ENCODE data around the gene AQP7. TPM values are rescaled to one million over a fixed set of nuclear protein-coding genes. Genes with fewer than 3 reads are reported as not detected.

The AQP7 gene
- total RNA-seq, 1 experiment from 2014 or later = not detected

DNA sequence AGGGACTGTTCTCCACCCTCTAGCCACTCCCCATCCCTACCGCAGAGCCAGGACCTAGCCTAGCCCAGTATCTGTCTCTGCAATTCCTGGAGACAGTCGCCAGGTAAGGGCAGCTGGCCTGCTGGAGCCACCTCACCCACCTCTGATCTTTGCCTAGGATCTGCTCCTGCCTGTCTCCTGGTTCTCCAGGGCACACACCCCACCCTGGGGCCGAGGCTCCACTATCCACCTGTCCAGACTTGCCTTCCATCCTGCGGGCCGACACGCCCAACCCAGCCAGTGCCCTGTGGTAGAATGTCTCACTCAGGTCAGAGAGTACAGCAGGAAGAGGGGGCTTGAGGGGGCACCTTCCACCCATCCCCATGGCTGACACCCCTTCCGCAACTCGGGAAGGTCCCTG, 15.7 kb upstream of the AQP7 start:
- no peak overlapping the region for H3K27ac Mint-ChIP-seq (ENCODE audit: low read depth, unreplicated experiment)
- no peaks in the 10 kb centered on the region for H3K27me3 Mint-ChIP-seq (ENCODE audit: insufficient read depth, unreplicated experiment)
- no peak overlapping the region for H3K4me3 Mint-ChIP-seq (ENCODE audit: unreplicated experiment)
- intact Hi-C loops (cut with micrococcal nuclease) = no loop called here
- peak; percentile 79 for DNase-seq (ENCODE audit: unreplicated experiment)
- no peak for TF ChIP-seq CTCF (IDR thresholded peaks at IDR 0.05; ENCODE audit: unreplicated experiment)
- peaks cover 34% of the 10 kb centered on the region for H3K4me1 Mint-ChIP-seq (ENCODE audit: insufficient read depth, unreplicated experiment)
- no TSS peak for BruUV-seq (replicated peaks)
- H3K36me3 Mint-ChIP-seq (ENCODE audit: insufficient read depth, unreplicated experiment) = no peaks in the 10 kb centered on the region
- CTCF ChIA-PET = interaction anchor here (0.9 to 6.1 kb wide), 5 partner anchors 14 to 54 kb away, joined by 3 to 50 read pairs (median 23); no protein-coding TSS in a partner anchor
- POLR2A ChIA-PET = interaction anchor here (0.6 to 1.8 kb wide), 4 partner anchors 30 to 440 kb away, joined by 3 to 7 read pairs (median 4); partner anchors contain the start of gene NOL6
- no peaks in the 10 kb centered on the region for H3K9me3 Mint-ChIP-seq (ENCODE audit: unreplicated experiment)

GRCh38 chr9:33416996-33417395, 14.6 kb upstream of the AQP7 start:
- intact Hi-C loops (cut with micrococcal nuclease) = no loop called here
- Mint-ChIP-seq H3K9me3 (ENCODE audit: unreplicated experiment) (no peaks in the 10 kb centered on the region), H3K27ac (ENCODE audit: low read depth, unreplicated experiment) (no peak overlapping the region), H3K4me1 (ENCODE audit: insufficient read depth, unreplicated experiment) (peaks cover 34% of the 10 kb centered on the region), H3K27me3 (ENCODE audit: insufficient read depth, unreplicated experiment) (no peaks in the 10 kb centered on the region), H3K36me3 (ENCODE audit: insufficient read depth, unreplicated experiment) (no peaks in the 10 kb centered on the region), H3K4me3 (ENCODE audit: unreplicated experiment) (no peak overlapping the region)
- no peak for DNase-seq (ENCODE audit: unreplicated experiment)
- no TSS peak for BruUV-seq (replicated peaks)
- no peak for TF ChIP-seq CTCF (IDR thresholded peaks at IDR 0.05; ENCODE audit: unreplicated experiment)
- CTCF ChIA-PET = interaction anchor here (0.6 to 6.1 kb wide), 10 partner anchors 13 to 154 kb away, joined by 3 to 50 read pairs (median 12); no protein-coding TSS in a partner anchor
- POLR2A ChIA-PET = interaction anchor here (1.2 to 1.8 kb wide), 2 partner anchors 37 to 57 kb away, joined by 3 to 7 read pairs; partner anchors contain the start of gene NOL6

DNA sequence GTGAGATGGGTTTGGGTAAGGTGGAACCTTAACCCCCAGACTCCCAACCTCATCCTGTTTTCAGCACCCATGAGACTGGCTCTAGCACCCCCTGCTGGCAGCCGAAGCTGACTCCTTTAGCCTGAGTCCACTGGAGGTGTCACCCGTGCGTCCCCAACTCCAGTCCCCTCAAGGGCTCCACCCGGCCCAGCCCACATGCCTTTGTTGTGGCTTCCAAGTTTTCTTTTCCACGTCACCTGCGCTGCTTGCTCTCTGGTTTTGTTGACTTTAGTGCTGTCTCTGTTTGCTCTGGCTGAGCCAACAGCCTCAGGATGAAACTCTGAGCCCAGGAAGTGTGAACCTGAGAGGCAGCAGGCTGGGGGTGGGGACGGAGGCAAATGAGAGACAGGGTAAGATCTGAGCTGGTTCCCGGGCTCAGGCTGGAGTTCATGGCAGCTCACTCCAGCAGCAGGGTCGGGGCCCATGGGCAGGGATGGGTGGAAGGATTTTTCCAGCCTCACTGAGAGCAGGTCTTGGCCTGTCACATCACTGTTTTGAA, 13.2 kb upstream of the AQP7 start:
- no peaks in the 10 kb centered on the region for H3K9me3 Mint-ChIP-seq (ENCODE audit: unreplicated experiment)
- peak overlapping the region; percentile 36 for H3K27ac Mint-ChIP-seq (ENCODE audit: low read depth, unreplicated experiment)
- no peak overlapping the region for H3K4me3 Mint-ChIP-seq (ENCODE audit: unreplicated experiment)
- no TSS peak for BruUV-seq (replicated peaks)
- POLR2A ChIA-PET = interaction anchor here (0.6 to 1.4 kb wide), 9 partner anchors 9 to 125 kb away, joined by 3 to 5 read pairs (median 3); partner anchors contain the start of gene NFX1
- H3K36me3 Mint-ChIP-seq (ENCODE audit: insufficient read depth, unreplicated experiment) = no peaks in the 10 kb centered on the region
- H3K27me3 Mint-ChIP-seq (ENCODE audit: insufficient read depth, unreplicated experiment) = no peaks in the 10 kb centered on the region
- peak; percentile 57 for TF ChIP-seq CTCF (IDR thresholded peaks at IDR 0.05; ENCODE audit: unreplicated experiment)
- intact Hi-C loops (cut with micrococcal nuclease) = no loop called here
- H3K4me1 Mint-ChIP-seq (ENCODE audit: insufficient read depth, unreplicated experiment) = peaks cover 34% of the 10 kb centered on the region
- DNase-seq (ENCODE audit: unreplicated experiment) = peak; percentile 82
- CTCF ChIA-PET = interaction anchor here (0.6 to 6.1 kb wide), 17 partner anchors 11 to 356 kb away, joined by 3 to 50 read pairs (median 4); no protein-coding TSS in a partner anchor

GRCh38 chr9:33414889-33415500, 12.6 kb upstream of the AQP7 start:
- ChIA-PET POLR2A (interaction anchor here (0.9 to 1.4 kb wide), 4 partner anchors 22 to 125 kb away, joined by 3 to 5 read pairs (median 4); partner anchors contain the start of gene NFX1), CTCF (interaction anchor here (0.6 to 6.1 kb wide), 10 partner anchors 11 to 87 kb away, joined by 3 to 50 read pairs (median 12); no protein-coding TSS in a partner anchor)
- intact Hi-C loops (cut with micrococcal nuclease) = no loop called here
- no peaks in the 10 kb centered on the region for H3K9me3 Mint-ChIP-seq (ENCODE audit: unreplicated experiment)
- peak overlapping the region; percentile 36 for H3K27ac Mint-ChIP-seq (ENCODE audit: low read depth, unreplicated experiment)
- H3K36me3 Mint-ChIP-seq (ENCODE audit: insufficient read depth, unreplicated experiment) = no peaks in the 10 kb centered on the region
- no peaks in the 10 kb centered on the region for H3K27me3 Mint-ChIP-seq (ENCODE audit: insufficient read depth, unreplicated experiment)
- no peak for TF ChIP-seq CTCF (IDR thresholded peaks at IDR 0.05; ENCODE audit: unreplicated experiment)
- BruUV-seq (replicated peaks) = no TSS peak
- H3K4me3 Mint-ChIP-seq (ENCODE audit: unreplicated experiment) = no peak overlapping the region
- no peak for DNase-seq (ENCODE audit: unreplicated experiment)
- H3K4me1 Mint-ChIP-seq (ENCODE audit: insufficient read depth, unreplicated experiment) = peaks cover 34% of the 10 kb centered on the region

All from MCF 10A (cell line).